ENCODE data around the gene CIAO3. TPM values are rescaled to one million over a fixed set of nuclear protein-coding genes. Genes with fewer than 3 reads are reported as not detected.
A peak's percentile ranks its signal among the peaks of the same experiment; 100 is the strongest.

CIAO3 gene
- total RNA-seq, 1 donor from 2014 or later, result 46.0 TPM

- H3K36me3 Mint-ChIP-seq, result no peaks in the 10 kb centered on the region
- peaks cover 85% of the 10 kb centered on the region for H3K27me3 Mint-ChIP-seq (ENCODE audit: low read depth)
- no peak overlapping the region for H3K27ac Mint-ChIP-seq
- no peak for DNase-seq (ENCODE audit: low spot score in 2 of 2, unreplicated experiment in 2 of 2)
- no peak for TF ChIP-seq CTCF (IDR thresholded peaks at IDR 0.05; ENCODE audit: unreplicated experiment)
- H3K4me3 Mint-ChIP-seq, result no peak overlapping the region
- H3K9me3 Mint-ChIP-seq, result no peaks in the 10 kb centered on the region
- no peaks in the 10 kb centered on the region for H3K4me1 Mint-ChIP-seq
These were observed 38.5 kb downstream of the CIAO3 start for GRCh38 chr16:702341-702740.

- peaks cover 85% of the 10 kb centered on the region for H3K27me3 Mint-ChIP-seq (ENCODE audit: low read depth)
- no peaks in the 10 kb centered on the region for H3K9me3 Mint-ChIP-seq
- H3K4me3 Mint-ChIP-seq, result no peak overlapping the region
- TF ChIP-seq CTCF (IDR thresholded peaks at IDR 0.05; ENCODE audit: unreplicated experiment), result no peak
- no peaks in the 10 kb centered on the region for H3K36me3 Mint-ChIP-seq
- no peaks in the 10 kb centered on the region for H3K4me1 Mint-ChIP-seq
- no peak overlapping the region for H3K27ac Mint-ChIP-seq
- DNase-seq (ENCODE audit: low spot score in 2 of 2, unreplicated experiment in 2 of 2), result peak; percentile 69 to 87
These were observed 39.9 kb downstream of the CIAO3 start for GRCh38 chr16:700684-701584.

GRCh38 chr16:698911-699671 is 41.7 kb downstream of the CIAO3 start:
- H3K27ac Mint-ChIP-seq, result no peak overlapping the region
- no peaks in the 10 kb centered on the region for H3K36me3 Mint-ChIP-seq
- H3K9me3 Mint-ChIP-seq, result no peaks in the 10 kb centered on the region
- DNase-seq (ENCODE audit: low spot score in 2 of 2, unreplicated experiment in 2 of 2), result no peak
- peaks cover 93% of the 10 kb centered on the region for H3K27me3 Mint-ChIP-seq (ENCODE audit: low read depth)
- TF ChIP-seq CTCF (IDR thresholded peaks at IDR 0.05; ENCODE audit: unreplicated experiment), result no peak
- peaks cover 5% of the 10 kb centered on the region for H3K4me1 Mint-ChIP-seq
- H3K4me3 Mint-ChIP-seq, result no peak overlapping the region

GRCh38 chr16:695355-696089 is 45.3 kb downstream of the CIAO3 start:
- Mint-ChIP-seq H3K27me3 (ENCODE audit: low read depth) (peaks cover 90% of the 10 kb centered on the region), H3K4me3 (peak overlapping the region; percentile 31), H3K36me3 (no peaks in the 10 kb centered on the region), H3K9me3 (no peaks in the 10 kb centered on the region), H3K27ac (no peak overlapping the region), H3K4me1 (peaks cover 5% of the 10 kb centered on the region)
- no peak for TF ChIP-seq CTCF (IDR thresholded peaks at IDR 0.05; ENCODE audit: unreplicated experiment)
- DNase-seq (ENCODE audit: low spot score in 2 of 2, unreplicated experiment in 2 of 2), result no peak

- Mint-ChIP-seq H3K27ac (no peak overlapping the region), H3K9me3 (no peaks in the 10 kb centered on the region), H3K4me1 (peaks cover 6% of the 10 kb centered on the region), H3K36me3 (no peaks in the 10 kb centered on the region), H3K4me3 (no peak overlapping the region), H3K27me3 (ENCODE audit: low read depth) (peaks cover 86% of the 10 kb centered on the region)
- no peak for DNase-seq (ENCODE audit: low spot score in 2 of 2, unreplicated experiment in 2 of 2)
- TF ChIP-seq CTCF (IDR thresholded peaks at IDR 0.05; ENCODE audit: unreplicated experiment), result no peak
These were observed 45.9 kb downstream of the CIAO3 start for GRCh38 chr16:694863-695354.

Data from mesothelial cell of epicardium (in vitro differentiated cells).